BLaER1 treated with 17β-estradiol and CSF1 and Interleukin-3, amounts not matched to agents 10 nM and 100 nM (cell line): ENCODE measurements around the gene EPHA2.
A peak's percentile ranks its signal among the peaks of the same experiment; 100 is the strongest.

Experiments
- H3K27ac ChIP-seq, 11 experiments: shearing (Covaris generic); formaldehyde crosslinking; 2 replicates each; pipeline ENCODE4 v1.8.1; 2022
- H3K27me3 ChIP-seq, 11 experiments: shearing (Covaris generic); formaldehyde crosslinking; 2 replicates each; pipeline ENCODE4 v1.8.1; 2022
- H3K36me3 ChIP-seq, 11 experiments: shearing (Covaris generic); formaldehyde crosslinking; 2 replicates each; pipeline ENCODE4 v1.8.1; 2022
- H3K4me1 ChIP-seq, 10 experiments: shearing (Covaris generic); formaldehyde crosslinking; 2 replicates each; pipeline ENCODE4 v1.8.1; 2022
- H3K4me2 ChIP-seq, 11 experiments: shearing (Covaris generic); formaldehyde crosslinking; 2 replicates each; pipeline ENCODE4 v1.8.1; 2022
- H3K4me3 ChIP-seq, 10 experiments: shearing (Covaris generic); formaldehyde crosslinking; 2 replicates each; pipeline ENCODE4 v1.8.1; 2022
- H3K9ac ChIP-seq, 11 experiments: shearing (Covaris generic); formaldehyde crosslinking; 2 replicates each; pipeline ENCODE4 v1.8.1; 2022
- H3K9me3 ChIP-seq, 11 experiments: shearing (Covaris generic); formaldehyde crosslinking; replicated peaks in 1 of 11; 2 replicates each; pipeline ENCODE4 v1.8.1; 2022
- H4K20me1 ChIP-seq, 11 experiments: shearing (Covaris generic); formaldehyde crosslinking; 2 replicates each; pipeline ENCODE4 v1.8.1; 2022
- Cebpa-rat ChIP-seq, 11 experiments: shearing (Covaris generic); IDR thresholded peaks; 2 replicates each; pipeline ENCODE4 v1.8.1; 2022

EPHA2 gene

GRCh38 chr1:16155537-16156410, at the start of gene EPHA2:
Gene EPHA2, minus strand, starts transcription at chr1:16156069. Its CDS starts 137 bp downstream, at chr1:16155932.
- Histone ChIP-seq H3K4me2 (peak within 1 kb of the TSS; percentile 77 to 100 (median 97)), H3K36me3 (no peaks in the 10 kb centered on the region), H3K27me3 (peaks cover 40 to 70% (median 61%) of the 10 kb centered on the region in 11 experiments), H3K27ac (peak within 1 kb of the TSS in 5 of 11 experiments; percentile 2 to 32 (median 26); a peak in 6 of 22 replicates), H4K20me1 (peaks cover 0 to 59% (median 36%) of the 10 kb centered on the region in 11 experiments; a peak in 11 of 22 replicates), H3K4me3 (peak within 1 kb of the TSS; percentile 48 to 70 (median 59)), H3K9ac (peak within 1 kb of the TSS; percentile 29 to 66 (median 50); a peak in 20 of 22 replicates), H3K9me3 (no peaks in the 10 kb centered on the region), H3K4me1 (peaks cover 91 to 100% (median 93%) of the 10 kb centered on the region in 10 experiments)
- TF ChIP-seq Cebpa-rat (IDR thresholded peaks at IDR 0.05) = no peak

GRCh38 chr1:16205334-16205671, 49.4 kb upstream of the EPHA2 start:
- no peaks in the 10 kb centered on the region for H3K27me3 ChIP-seq
- H3K9ac ChIP-seq = peak overlapping the region; percentile 80 to 92 (median 88); a peak in 20 of 22 replicates
- H3K4me1 ChIP-seq = peaks cover 31 to 48% (median 36%) of the 10 kb centered on the region in 10 experiments
- peaks cover 0 to 50% (median 28%) of the 10 kb centered on the region in 11 experiments; a peak in 16 of 22 replicates for H3K36me3 ChIP-seq
- H3K4me3 ChIP-seq = peak overlapping the region in 7 of 10 experiments; percentile 59 to 73 (median 64); a peak in 13 of 20 replicates
- TF ChIP-seq Cebpa-rat (IDR thresholded peaks at IDR 0.05) = no peak
- no peaks in the 10 kb centered on the region for H3K9me3 ChIP-seq
- 0 out of 22 replicates have a peak, but pooled peaks cover 0 to 4% (median 0%) of the 10 kb centered on the region in 11 experiments for H4K20me1 ChIP-seq
- peak overlapping the region in 10 of 11 experiments; percentile 84 to 98 (median 96); a peak in 19 of 22 replicates for H3K27ac ChIP-seq
- peak overlapping the region; percentile 89 to 99 (median 98) for H3K4me2 ChIP-seq

GRCh38 chr1:16204634-16205333, 48.9 kb upstream of the EPHA2 start:
- no peak for TF ChIP-seq Cebpa-rat (IDR thresholded peaks at IDR 0.05)
- Histone ChIP-seq H3K36me3 (peaks cover 0 to 55% (median 32%) of the 10 kb centered on the region in 11 experiments; a peak in 16 of 22 replicates), H3K9me3 (no peaks in the 10 kb centered on the region), H3K4me3 (peak overlapping the region in 4 of 10 experiments; percentile 59 to 73 (median 64); a peak in 3 of 20 replicates), H3K4me1 (peaks cover 31 to 50% (median 37%) of the 10 kb centered on the region in 10 experiments), H3K4me2 (peak overlapping the region; percentile 89 to 99 (median 98)), H3K27ac (peak overlapping the region in 9 of 11 experiments; percentile 85 to 98 (median 96); a peak in 18 of 22 replicates), H3K27me3 (no peaks in the 10 kb centered on the region), H4K20me1 (peaks cover 0 to 7% (median 0%) of the 10 kb centered on the region in 11 experiments; a peak in 1 of 22 replicates), H3K9ac (peak overlapping the region in 9 of 11 experiments; percentile 80 to 92 (median 89); a peak in 15 of 22 replicates)

- peaks cover 35 to 53% (median 42%) of the 10 kb centered on the region in 10 experiments for H3K4me1 ChIP-seq
- TF ChIP-seq Cebpa-rat (IDR thresholded peaks at IDR 0.05) = no peak
- H3K36me3 ChIP-seq = peaks cover 0 to 61% (median 32%) of the 10 kb centered on the region in 11 experiments; a peak in 16 of 22 replicates
- no peaks in the 10 kb centered on the region for H3K9me3 ChIP-seq
- H3K4me2 ChIP-seq = peak overlapping the region in 1 of 11 experiments; percentile 99; a peak in 1 of 22 replicates
- no peak overlapping the region for H3K4me3 ChIP-seq
- peak overlapping the region in 4 of 11 experiments; percentile 87 to 91 (median 89); a peak in 1 of 22 replicates for H3K9ac ChIP-seq
- no peaks in the 10 kb centered on the region for H3K27me3 ChIP-seq
- H3K27ac ChIP-seq = peak overlapping the region in 5 of 11 experiments; percentile 95 to 98 (median 96); a peak in 9 of 22 replicates
- peaks cover 0 to 12% (median 0%) of the 10 kb centered on the region in 11 experiments; a peak in 3 of 22 replicates for H4K20me1 ChIP-seq
Measured at GRCh38 chr1:16204216-16204615, 48.3 kb upstream of the EPHA2 start.

GRCh38 chr1:16203550-16203949, 47.7 kb upstream of the EPHA2 start:
- peaks cover 0 to 19% (median under 1%) of the 10 kb centered on the region in 11 experiments; a peak in 4 of 22 replicates for H4K20me1 ChIP-seq
- H3K4me1 ChIP-seq = peaks cover 34 to 52% (median 44%) of the 10 kb centered on the region in 10 experiments
- no peak overlapping the region for H3K4me3 ChIP-seq
- peak overlapping the region in 1 of 11 experiments; percentile 2; a peak in 1 of 22 replicates for H3K4me2 ChIP-seq
- peak overlapping the region in 2 of 11 experiments; percentile 3 to 15; a peak in 1 of 22 replicates for H3K9ac ChIP-seq
- no peak overlapping the region for H3K27ac ChIP-seq
- peaks cover 0 to 68% (median 34%) of the 10 kb centered on the region in 11 experiments; a peak in 16 of 22 replicates for H3K36me3 ChIP-seq
- no peaks in the 10 kb centered on the region for H3K9me3 ChIP-seq
- H3K27me3 ChIP-seq = no peaks in the 10 kb centered on the region
- TF ChIP-seq Cebpa-rat (IDR thresholded peaks at IDR 0.05) = no peak

- H3K9me3 ChIP-seq = no peaks in the 10 kb centered on the region
- H4K20me1 ChIP-seq = peaks cover 0 to 22% (median 4%) of the 10 kb centered on the region in 11 experiments; a peak in 4 of 22 replicates
- H3K4me1 ChIP-seq = peaks cover 23 to 44% (median 35%) of the 10 kb centered on the region in 10 experiments
- H3K27ac ChIP-seq = no peak overlapping the region
- H3K9ac ChIP-seq = 0 out of 22 replicates have a peak overlapping the region, but pooled peaks of 1 of the 11 experiments have one; percentile 3
- no peak overlapping the region for H3K4me2 ChIP-seq
- no peak for TF ChIP-seq Cebpa-rat (IDR thresholded peaks at IDR 0.05)
- no peaks in the 10 kb centered on the region for H3K27me3 ChIP-seq
- H3K36me3 ChIP-seq = peaks cover 0 to 78% (median 34%) of the 10 kb centered on the region in 11 experiments; a peak in 16 of 22 replicates
- H3K4me3 ChIP-seq = no peak overlapping the region
Measured at GRCh38 chr1:16202281-16203210, 46.7 kb upstream of the EPHA2 start.

GRCh38 chr1:16199700-16200099, 43.8 kb upstream of the EPHA2 start:
- no peaks in the 10 kb centered on the region for H3K27me3 ChIP-seq
- peak overlapping the region in 2 of 11 experiments; percentile 23 to 30; a peak in 2 of 22 replicates for H3K9ac ChIP-seq
- H3K4me3 ChIP-seq = no peak overlapping the region
- no peak for TF ChIP-seq Cebpa-rat (IDR thresholded peaks at IDR 0.05)
- peaks cover 6 to 24% (median 14%) of the 10 kb centered on the region in 10 experiments for H3K4me1 ChIP-seq
- H3K9me3 ChIP-seq = no peaks in the 10 kb centered on the region
- H3K27ac ChIP-seq = 0 out of 22 replicates have a peak overlapping the region, but pooled peaks of 1 of the 11 experiments have one; percentile 16
- peaks cover 0 to 82% (median 33%) of the 10 kb centered on the region in 11 experiments; a peak in 16 of 22 replicates for H3K36me3 ChIP-seq
- peak overlapping the region in 9 of 11 experiments; percentile 10 to 41 (median 28); a peak in 10 of 22 replicates for H3K4me2 ChIP-seq
- H4K20me1 ChIP-seq = peaks cover 0 to 26% (median 4%) of the 10 kb centered on the region in 11 experiments; a peak in 4 of 22 replicates
